ACC112 (cell line): Measurements from ENCODE around the gene UIMC1.
A peak's percentile ranks its signal among the peaks of the same experiment; 100 is the strongest.
"Not testable (repeated sequence)": the region's sequence is repeated elsewhere in the genome, so short reads cannot be mapped to it uniquely, and the experiment has no call there.

Experiments
- H2AFZ ChIP-seq: fragments of 200-600 bp; sonication (generic); one replicate; pipeline ENCODE4 v1.6.0; 2017; ENCODE audit warnings: antibody characterized with exemption, low read length; ENCODE audit not compliant: unreplicated experiment
- H3K27ac ChIP-seq: fragments of 200-600 bp; sonication (generic); 2 replicates; pipeline ENCODE4 v1.5.1; 2014; ENCODE audit warnings: low read depth, mild to moderate bottlenecking, antibody characterized with exemption, low read length, moderate library complexity
- H3K27me3 ChIP-seq: fragments of 200-600 bp; sonication (generic); 2 replicates; pipeline ENCODE4 v1.6.1; 2014; ENCODE audit warnings: mild to moderate bottlenecking, antibody characterized with exemption, low read length, moderate library complexity, mixed read lengths; ENCODE audit not compliant: insufficient read depth
- H3K36me3 ChIP-seq: fragments of 200-600 bp; sonication (generic); 2 replicates; pipeline ENCODE4 v1.6.1; 2016; ENCODE audit warnings: mild to moderate bottlenecking, antibody characterized with exemption, low read length, moderate library complexity, mixed read lengths; ENCODE audit not compliant: insufficient read depth
- H3K4me1 ChIP-seq: fragments of 200-600 bp; sonication (generic); one replicate; pipeline ENCODE4 v1.6.1; 2016; ENCODE audit warnings: low read length, mixed read lengths; ENCODE audit not compliant: insufficient read depth, unreplicated experiment, control insufficient read depth
- H3K4me3 ChIP-seq: fragments of 200-600 bp; sonication (generic); 2 replicates; pipeline ENCODE4 v1.5.1; 2014; ENCODE audit warnings: mild to moderate bottlenecking, low read depth, low read length
- H3K79me2 ChIP-seq: fragments of 200-600 bp; sonication (generic); one replicate; pipeline ENCODE4 v1.6.0; 2016; ENCODE audit warnings: low read length; ENCODE audit not compliant: control insufficient read depth, unreplicated experiment, insufficient read depth

UIMC1 gene

GRCh38 chr5:177006265-177006972 is at the start of gene UIMC1:
Gene UIMC1 (minus strand): TSS chr5:177006779. CDS start chr5:176982615, 24,164 bp downstream.
- Histone ChIP-seq H3K36me3 (no peaks in the 10 kb centered on the region), H3K79me2 (peaks cover 48% of the 10 kb centered on the region), H3K4me1 (peaks cover 15% of the 10 kb centered on the region), H2AFZ (peak within 1 kb of the TSS; percentile 84), H3K27ac (peak within 1 kb of the TSS; percentile 77), H3K27me3 (no peaks in the 10 kb centered on the region), H3K4me3 (peak within 1 kb of the TSS; percentile 95)

DNA sequence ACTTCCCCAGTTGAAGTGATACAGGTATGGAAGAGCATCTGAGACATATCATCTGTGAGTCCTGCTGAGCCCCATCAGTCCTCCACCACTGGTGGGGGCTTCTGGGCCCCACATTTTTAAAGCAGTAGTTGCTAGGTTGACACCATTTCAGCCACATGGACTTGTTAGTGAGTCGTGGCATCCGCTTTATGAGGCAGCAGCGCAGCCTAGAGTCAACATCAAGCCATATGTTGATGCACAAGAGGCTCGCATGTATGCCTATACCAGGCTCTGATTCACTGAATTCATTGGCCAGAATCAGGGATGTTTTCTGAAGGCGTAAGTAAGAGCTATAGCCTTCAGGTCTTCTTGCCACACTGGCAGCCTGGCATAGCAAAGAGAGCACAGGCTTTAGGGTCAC is 42.7 kb upstream of the UIMC1 start:
- H3K36me3 ChIP-seq, result peaks cover 8% of the 10 kb centered on the region
- no peaks in the 10 kb centered on the region for H3K27me3 ChIP-seq
- no peak overlapping the region for H3K4me3 ChIP-seq
- H3K4me1 ChIP-seq, result no peaks in the 10 kb centered on the region
- no peak overlapping the region for H3K27ac ChIP-seq
- no peaks in the 10 kb centered on the region for H3K79me2 ChIP-seq
- no peak overlapping the region for H2AFZ ChIP-seq

GRCh38 chr5:177048531-177048930 is 42.0 kb upstream of the UIMC1 start:
- H3K4me1 ChIP-seq, H3K27me3 ChIP-seq, H3K79me2 ChIP-seq, H3K36me3 ChIP-seq, H3K4me3 ChIP-seq, H2AFZ ChIP-seq, H3K27ac ChIP-seq: not testable (repeated sequence)

- H3K27me3 ChIP-seq, result no peaks in the 10 kb centered on the region
- H3K4me3 ChIP-seq, result no peak overlapping the region
- no peak overlapping the region for H3K27ac ChIP-seq
- H2AFZ ChIP-seq, result no peak overlapping the region
- peaks cover 5% of the 10 kb centered on the region for H3K4me1 ChIP-seq
- peaks cover 9% of the 10 kb centered on the region for H3K36me3 ChIP-seq
- H3K79me2 ChIP-seq, result no peaks in the 10 kb centered on the region
Measured at GRCh38 chr5:177045631-177046030, 39.1 kb upstream of the UIMC1 start.

DNA sequence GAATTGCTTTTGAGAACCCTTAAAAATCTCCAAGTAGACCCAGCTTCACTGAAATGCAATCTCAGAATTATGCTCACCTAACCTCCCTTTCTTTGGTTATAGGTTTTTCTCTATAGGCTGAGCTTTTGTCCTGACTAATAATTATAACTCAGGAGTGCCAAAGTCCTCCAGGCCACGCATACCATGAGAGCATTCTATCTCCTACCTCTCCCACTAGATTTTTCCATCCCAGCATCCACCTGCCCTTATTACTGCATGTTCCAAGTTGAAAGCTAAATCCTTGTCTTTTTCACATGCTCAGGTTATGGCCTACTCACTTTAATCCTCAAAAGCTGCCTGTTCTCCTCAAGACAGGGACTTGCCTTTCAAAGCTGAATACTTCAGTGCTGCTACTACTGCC is 38.1 kb upstream of the UIMC1 start:
- peaks cover 9% of the 10 kb centered on the region for H3K36me3 ChIP-seq
- H2AFZ ChIP-seq, result no peak overlapping the region
- no peak overlapping the region for H3K4me3 ChIP-seq
- H3K4me1 ChIP-seq, result peaks cover 5% of the 10 kb centered on the region
- H3K27me3 ChIP-seq, result no peaks in the 10 kb centered on the region
- no peak overlapping the region for H3K27ac ChIP-seq
- no peaks in the 10 kb centered on the region for H3K79me2 ChIP-seq

DNA sequence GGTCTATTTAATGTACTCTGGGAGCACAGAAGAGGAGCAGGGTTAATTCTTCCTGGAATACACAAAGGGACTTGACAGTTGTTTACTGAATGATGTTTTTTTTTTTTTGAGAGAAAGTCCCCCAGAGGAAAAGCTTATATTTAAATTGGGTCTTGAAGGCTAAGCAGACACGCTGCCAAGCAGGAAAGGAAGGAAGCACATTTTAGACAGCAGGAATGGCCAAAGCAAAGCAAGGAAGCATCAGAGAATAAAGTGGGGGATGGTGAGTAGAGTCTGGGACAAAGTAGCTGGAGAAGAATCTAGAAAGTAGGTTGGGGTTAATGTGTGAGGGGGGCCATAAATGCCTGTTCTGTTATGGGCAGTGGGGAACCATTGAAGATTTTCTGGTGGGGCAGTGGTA is 37.4 kb upstream of the UIMC1 start:
- Histone ChIP-seq H3K79me2 (no peaks in the 10 kb centered on the region), H3K4me3 (no peak overlapping the region), H3K27ac (no peak overlapping the region), H3K4me1 (peaks cover 5% of the 10 kb centered on the region), H3K27me3 (no peaks in the 10 kb centered on the region), H3K36me3 (peaks cover 9% of the 10 kb centered on the region), H2AFZ (no peak overlapping the region)

DNA sequence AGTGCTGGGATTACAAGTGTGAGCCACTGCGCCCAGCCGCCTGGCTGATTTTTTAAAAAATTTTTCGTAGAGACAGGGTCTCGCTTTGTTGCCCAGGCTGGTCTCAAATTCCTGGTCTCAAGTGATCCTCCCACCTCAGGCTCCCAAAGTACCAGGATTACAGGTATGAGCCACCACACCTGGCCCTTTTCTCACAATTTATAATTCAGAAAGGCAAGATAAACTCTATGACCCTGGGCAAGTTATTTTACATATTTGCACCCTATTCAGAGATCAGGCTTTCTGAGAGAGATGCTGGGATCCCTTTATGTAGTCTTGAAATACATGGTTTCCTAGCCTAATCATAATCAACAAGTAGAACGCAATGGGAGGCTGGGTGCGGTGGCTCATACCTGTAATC is 36.5 kb upstream of the UIMC1 start:
- Histone ChIP-seq H3K27ac (no peak overlapping the region), H3K27me3 (no peaks in the 10 kb centered on the region), H3K36me3 (peaks cover 9% of the 10 kb centered on the region), H3K4me3 (no peak overlapping the region), H3K79me2 (peaks cover 4% of the 10 kb centered on the region), H2AFZ (no peak overlapping the region), H3K4me1 (peaks cover 5% of the 10 kb centered on the region)

DNA sequence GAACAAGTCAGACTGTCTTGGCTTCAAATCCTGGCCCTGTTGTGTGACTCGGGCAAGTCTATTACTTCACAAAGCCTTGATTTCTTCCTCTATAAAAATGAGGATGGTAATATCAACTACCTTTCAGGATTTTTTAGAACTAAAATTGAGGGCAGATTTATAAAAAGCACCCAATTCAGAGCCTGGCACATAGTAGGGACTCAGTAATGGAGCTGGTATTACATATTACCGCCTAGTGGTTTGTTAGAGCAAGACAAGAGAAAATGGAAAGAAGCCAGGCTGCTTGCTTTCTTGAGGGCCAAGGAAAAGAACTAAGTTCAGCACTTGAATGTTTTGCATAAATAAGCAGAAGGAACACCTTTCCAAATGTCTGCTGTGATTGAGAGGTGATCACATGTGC is 35.4 kb upstream of the UIMC1 start:
- peaks cover 12% of the 10 kb centered on the region for H3K36me3 ChIP-seq
- H3K27me3 ChIP-seq, result no peaks in the 10 kb centered on the region
- H3K4me3 ChIP-seq, result no peak overlapping the region
- no peak overlapping the region for H3K27ac ChIP-seq
- no peak overlapping the region for H2AFZ ChIP-seq
- H3K4me1 ChIP-seq, result peaks cover 5% of the 10 kb centered on the region
- peaks cover 9% of the 10 kb centered on the region for H3K79me2 ChIP-seq

DNA sequence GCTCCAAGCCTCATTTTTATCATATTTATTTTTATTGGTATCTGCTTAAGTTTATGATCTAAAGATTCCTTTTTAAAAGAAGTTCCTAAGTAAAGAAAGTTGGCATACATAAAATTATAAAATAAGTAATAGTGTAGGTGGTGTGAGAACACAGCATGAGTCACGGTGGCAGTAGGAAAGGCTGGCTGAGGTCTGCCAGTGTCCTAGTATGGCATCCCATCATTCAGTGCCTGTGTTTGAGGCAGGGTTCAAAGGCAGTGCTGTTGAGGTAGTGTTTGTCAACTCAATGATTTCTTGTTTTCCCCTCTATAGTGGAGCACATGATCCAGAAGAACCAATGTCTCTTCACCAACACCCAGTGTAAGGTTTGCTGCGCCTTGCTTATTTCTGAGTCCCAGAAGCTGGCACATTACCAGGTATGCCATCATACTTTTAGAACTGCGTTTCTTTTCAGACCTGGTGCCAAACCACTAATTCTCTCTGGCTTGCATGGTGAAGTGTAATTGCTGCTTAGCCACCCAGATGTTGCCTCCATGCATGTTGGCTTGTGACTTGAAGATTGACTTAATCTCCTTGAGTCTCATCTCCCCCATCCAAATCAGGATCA is 34.3 kb upstream of the UIMC1 start:
- H3K36me3 ChIP-seq, result peaks cover 12% of the 10 kb centered on the region

GRCh38 chr5:177036921-177037320 is 30.3 kb upstream of the UIMC1 start:
- Histone ChIP-seq H3K79me2 (peaks cover 16% of the 10 kb centered on the region), H3K27ac (no peak overlapping the region)

More for the DNA sequence above, 34.3 kb upstream of the UIMC1 start:
- Histone ChIP-seq H3K4me1 (peaks cover 5% of the 10 kb centered on the region), H3K4me3 (no peak overlapping the region), H2AFZ (no peak overlapping the region), H3K79me2 (peaks cover 10% of the 10 kb centered on the region), H3K27ac (no peak overlapping the region), H3K27me3 (no peaks in the 10 kb centered on the region)

GRCh38 chr5:177036443-177036842 is 29.9 kb upstream of the UIMC1 start:
- H3K27ac ChIP-seq, result no peak overlapping the region
- H3K79me2 ChIP-seq, result peaks cover 18% of the 10 kb centered on the region
- no peak overlapping the region for H3K4me3 ChIP-seq
- H3K4me1 ChIP-seq, result peaks cover 5% of the 10 kb centered on the region
- H3K36me3 ChIP-seq, result peaks cover 7% of the 10 kb centered on the region
- no peak overlapping the region for H2AFZ ChIP-seq
- H3K27me3 ChIP-seq, result no peaks in the 10 kb centered on the region

More at GRCh38 chr5:177036921-177037320, 30.3 kb upstream of the UIMC1 start:
- Histone ChIP-seq H3K4me1 (peaks cover 5% of the 10 kb centered on the region), H3K36me3 (peaks cover 12% of the 10 kb centered on the region), H3K4me3 (no peak overlapping the region), H2AFZ (no peak overlapping the region), H3K27me3 (no peaks in the 10 kb centered on the region)
